NCI-H226 (cell line): Measurements from ENCODE around the gene KREMEN1.
"Not testable (repeated sequence)": the region's sequence is repeated elsewhere in the genome, so short reads cannot be mapped to it uniquely, and the experiment has no call there.

Experiments used
- DNase-seq: peaks from one replicate; pipeline ENCODE4 v3.0.0-alpha.2; 2015

The KREMEN1 gene

GRCh38 chr22:29109822-29110221 is 37.0 kb downstream of the KREMEN1 start:
- DNase-seq, result no peak

- no peak for DNase-seq
Observed at GRCh38 chr22:29110946-29111345, 38.1 kb downstream of the KREMEN1 start.

GRCh38 chr22:29112121-29112520 is 39.3 kb downstream of the KREMEN1 start:
- no peak for DNase-seq

- DNase-seq, result no peak
Observed at GRCh38 chr22:29112681-29113080, 39.8 kb downstream of the KREMEN1 start.

GRCh38 chr22:29113319-29113718 is 40.5 kb downstream of the KREMEN1 start:
- no peak for DNase-seq

GRCh38 chr22:29114392-29114791 is 41.6 kb downstream of the KREMEN1 start:
- DNase-seq, result no peak

- peak; percentile 7 for DNase-seq
Observed at GRCh38 chr22:29115682-29116288, 43.0 kb downstream of the KREMEN1 start.

- DNase-seq, result no peak
Observed at GRCh38 chr22:29116397-29117123, 43.7 kb downstream of the KREMEN1 start.

GRCh38 chr22:29117799-29118477 is 45.1 kb downstream of the KREMEN1 start:
- no peak for DNase-seq

- not testable (repeated sequence) for DNase-seq
Observed at GRCh38 chr22:29120098-29120912, 47.5 kb downstream of the KREMEN1 start.

GRCh38 chr22:29121124-29121523 is 48.3 kb downstream of the KREMEN1 start:
- DNase-seq, result peak; percentile 18

GRCh38 chr22:29122041-29122440 is 49.2 kb downstream of the KREMEN1 start:
- DNase-seq, result no peak

- no peak for DNase-seq
Observed at GRCh38 chr22:29124777-29125442, 52.1 kb downstream of the KREMEN1 start.

GRCh38 chr22:29125443-29125778 is 52.6 kb downstream of the KREMEN1 start:
- DNase-seq, result no peak

- no peak for DNase-seq
Observed at GRCh38 chr22:29125844-29126243, 53.0 kb downstream of the KREMEN1 start.

GRCh38 chr22:29126670-29127395 is 54.0 kb downstream of the KREMEN1 start:
- DNase-seq, result no peak

- DNase-seq, result no peak
Observed at GRCh38 chr22:29128891-29129807, 56.3 kb downstream of the KREMEN1 start.

- no peak for DNase-seq
Observed at GRCh38 chr22:29129808-29130140, 56.9 kb downstream of the KREMEN1 start.

- DNase-seq, result no peak
Observed at GRCh38 chr22:29130476-29130875, 57.6 kb downstream of the KREMEN1 start.

GRCh38 chr22:29133603-29134133 is 60.8 kb downstream of the KREMEN1 start:
- no peak for DNase-seq

GRCh38 chr22:29134448-29134847 is 61.6 kb downstream of the KREMEN1 start:
- DNase-seq, result no peak
